ENCODE measurements around the gene TUBGCP2. TPM values are rescaled to one million over a fixed set of nuclear protein-coding genes. Genes with fewer than 3 reads are reported as not detected.
"Not testable (repeated sequence)": the region's sequence is repeated elsewhere in the genome, so short reads cannot be mapped to it uniquely, and the experiment has no call there.

The TUBGCP2 gene
- total RNA-seq, 1 donor from 2014 or later: 35.2 TPM

GRCh38 chr10:133327651-133328357, 19.1 kb upstream of the TUBGCP2 start:
- TF ChIP-seq CTCF (conservative IDR thresholded peaks at IDR 0.05; ENCODE audit: low read depth, low read length): no peak
- no peak overlapping the region for H3K4me3 ChIP-seq (ENCODE audit: low read depth, low read length)
- DNase-seq (ENCODE audit: low read depth): no peak

GRCh38 chr10:133326745-133327650, 18.3 kb upstream of the TUBGCP2 start:
- DNase-seq (ENCODE audit: low read depth): no peak
- no peak for TF ChIP-seq CTCF (conservative IDR thresholded peaks at IDR 0.05; ENCODE audit: low read depth, low read length)
- no peak overlapping the region for H3K4me3 ChIP-seq (ENCODE audit: low read depth, low read length)

- TF ChIP-seq CTCF (conservative IDR thresholded peaks at IDR 0.05; ENCODE audit: low read depth, low read length): no peak
- peak overlapping the region; percentile 26 for H3K4me3 ChIP-seq (ENCODE audit: low read depth, low read length)
- DNase-seq (ENCODE audit: low read depth): no peak
Observed at GRCh38 chr10:133326223-133326551, 17.5 kb upstream of the TUBGCP2 start.

- DNase-seq (ENCODE audit: low read depth): no peak
- TF ChIP-seq CTCF (conservative IDR thresholded peaks at IDR 0.05; ENCODE audit: low read depth, low read length): no peak
- H3K4me3 ChIP-seq (ENCODE audit: low read depth, low read length): peak overlapping the region; percentile 51
Observed at GRCh38 chr10:133325440-133326222, 17.0 kb upstream of the TUBGCP2 start.

GRCh38 chr10:133324857-133325260, 16.2 kb upstream of the TUBGCP2 start:
- TF ChIP-seq CTCF (conservative IDR thresholded peaks at IDR 0.05; ENCODE audit: low read depth, low read length): no peak
- peak overlapping the region; percentile 51 for H3K4me3 ChIP-seq (ENCODE audit: low read depth, low read length)
- no peak for DNase-seq (ENCODE audit: low read depth)

GRCh38 chr10:133324198-133324792, 15.6 kb upstream of the TUBGCP2 start:
- DNase-seq (ENCODE audit: low read depth): no peak
- peak overlapping the region; percentile 58 for H3K4me3 ChIP-seq (ENCODE audit: low read depth, low read length)
- TF ChIP-seq CTCF (conservative IDR thresholded peaks at IDR 0.05; ENCODE audit: low read depth, low read length): no peak

- not testable (repeated sequence) for DNase-seq (ENCODE audit: low read depth); H3K4me3 ChIP-seq (ENCODE audit: low read depth, low read length)
Observed at GRCh38 chr10:133322064-133322709, 13.5 kb upstream of the TUBGCP2 start.

- not testable (repeated sequence) for DNase-seq (ENCODE audit: low read depth); H3K4me3 ChIP-seq (ENCODE audit: low read depth, low read length)
Observed at GRCh38 chr10:133320852-133321422, 12.3 kb upstream of the TUBGCP2 start.

Data from epithelial cell of proximal tubule (primary cell).